Heart left ventricle (tissue), 16 donors: ENCODE data around the gene SIT1. TPM values are rescaled to one million over a fixed set of nuclear protein-coding genes. Genes with fewer than 3 reads are reported as not detected.

Experiments
- ATAC-seq, 4 donors: fragments of 200-7000 bp; cut with Tn5 transposase; one replicate each; pipeline ENCODE4 v1.9.1; 2020 to 2022; ENCODE audit warnings: moderate library complexity in 4 of 4, mild to moderate bottlenecking in 3 of 4, moderate number of reproducible peaks in 1 of 4
- DNase-seq, 5 donors: peaks; one replicate each; pipeline ENCODE4 v3.0.0-alpha.2; 2020
- H3K27ac ChIP-seq, 12 donors: fragments of 200-600 bp; sonication (generic) in 4 of 12; one replicate each; pipeline versions ENCODE4 v1.5.0 to v1.8.0; 2016 to 2022; ENCODE audit warnings: mild to moderate bottlenecking in 2 of 12
- H3K27me3 ChIP-seq, 9 donors: fragments of 200-600 bp; sonication (generic) in 2 of 9; one replicate each; pipeline versions ENCODE4 v1.5.1 to v1.8.0; 2016 to 2022; ENCODE audit warnings: mild to moderate bottlenecking in 3 of 9
- H3K36me3 ChIP-seq, 9 donors: fragments of 200-600 bp; sonication (generic) in 2 of 9; one replicate each; pipeline versions ENCODE4 v1.5.0 to v1.8.0; 2018 to 2022; ENCODE audit warnings: mild to moderate bottlenecking in 2 of 9
- H3K4me1 ChIP-seq, 12 donors: fragments of 200-600 bp; sonication (generic) in 4 of 12; one replicate each; pipeline versions ENCODE4 v1.5.0 to v1.8.0; 2016 to 2022; ENCODE audit warnings: mild to moderate bottlenecking in 3 of 12
- H3K4me3 ChIP-seq, 12 donors: fragments of 200-600 bp; sonication (generic) in 4 of 12; one replicate each; pipeline versions ENCODE4 v1.5.0 to v1.8.0; 2017 to 2022; ENCODE audit warnings: mild to moderate bottlenecking in 9 of 12, moderate library complexity in 4 of 12
- H3K9me3 ChIP-seq, 12 donors: fragments of 200-600 bp; sonication (generic) in 4 of 12; one replicate each; pipeline versions ENCODE4 v1.5.0 to v1.8.0; 2016 to 2022; ENCODE audit warnings: mild to moderate bottlenecking in 1 of 12
- POLR2A ChIP-seq, 2 donors: fragments of 450-650 bp; IDR thresholded peaks; one replicate each; pipeline ENCODE4 v1.6.1; 2017; ENCODE audit warnings: antibody characterized with exemption in 2 of 2, mild to moderate bottlenecking in 2 of 2, moderate library complexity in 2 of 2
- WGBS, 4 donors: extraction: QIAGEN DNeasy Blood & Tissue Kit in 2 of 4; methylation state at CpG; one replicate each; pipeline versions ENCODE4 v1.1.5 to v1.1.7; 2013 to 2018; 5-methylcytosine and 5-hydroxymethylcytosine counted together
- intact Hi-C, 10 donors: fragments of 100-400 bp; cut with DNase I; formaldehyde crosslinking; loops; one replicate each; pipeline versions ENCODE4 v1.11.1 to v1.14.2; 2022
- polyA plus RNA-seq, 2 donors: library from polyadenylated mRNA; stranded (reverse); fragments of 200-250 nt; gene quantifications; one replicate each; pipeline ENCODE4 v1.2.3, GENCODE V29; 2013
- total RNA-seq, 9 donors: library from RNA; depleted of rRNA in 2 of 9; stranded (reverse); fragments of >200 nt in 2 of 9; fragmentation: NEBNext Ultra II Directional in 3 of 9; extraction: Animal tissue kit (Norgen Biotek cat#: 25700) in 3 of 9; gene quantifications; one replicate each; pipeline versions ENCODE4 v1.1.0 to v1.2.4, GENCODE V29; 2016 to 2023
- TF ChIP-seq, protein P1 (sequence below), 12 donors: fragments of 200-600 bp; sonication (generic) in 4 of 12; IDR thresholded peaks; one replicate each; pipeline versions ENCODE4 v1.5.0 to v1.8.0; 2018 to 2022; ENCODE audit warnings: antibody characterized with exemption in 12 of 12, mild to moderate bottlenecking in 5 of 12
- donor health status: ischemic (EF 13 %, LVEDD 7.1; RV severe dilation, severe dysfunction).
- donor health status: healthy with polysubstance abuse.
- donor health status: DM: no; HTN: yes; CAD: no.
- donor health status: DM: no; HTN: no; CAD: no.
- donor health status: ischemic (EF 25% LVEDD 6.9; RV normal size, moderate dysfunction).
- donor health status: ischemic (EF 25% LVEDD 5.7; RV mildly dilated, moderate dysfunction).
- donor health status: healthy.
- donor health status: DM: yes; HTN: yes; CAD: no.
- donor health status: ischemic (EF 35%, LVEDD 5.7; RV mildly dilated, moderate dysfunction).
- donor health status: nonischemic (EF 11% LVEDD 7.7; RV severe dilation, severe dysfunction).
- donor health status: DM: yes; HTN: yes; CAD: no.
- donor health status: PGD.
- donor health status: ischemic (EF 29% LVEDD 5.4; RV normal size, mild dysfunction).
- donor health status: nonischemic (EF 23%, LVEDD 6.1; RV moderate dilation, normal function).

Gene SIT1
- total and polyA plus RNA-seq, 11 donors: 0.19 to 4.2 (median 0.51) TPM; not detected in 7

DNA sequence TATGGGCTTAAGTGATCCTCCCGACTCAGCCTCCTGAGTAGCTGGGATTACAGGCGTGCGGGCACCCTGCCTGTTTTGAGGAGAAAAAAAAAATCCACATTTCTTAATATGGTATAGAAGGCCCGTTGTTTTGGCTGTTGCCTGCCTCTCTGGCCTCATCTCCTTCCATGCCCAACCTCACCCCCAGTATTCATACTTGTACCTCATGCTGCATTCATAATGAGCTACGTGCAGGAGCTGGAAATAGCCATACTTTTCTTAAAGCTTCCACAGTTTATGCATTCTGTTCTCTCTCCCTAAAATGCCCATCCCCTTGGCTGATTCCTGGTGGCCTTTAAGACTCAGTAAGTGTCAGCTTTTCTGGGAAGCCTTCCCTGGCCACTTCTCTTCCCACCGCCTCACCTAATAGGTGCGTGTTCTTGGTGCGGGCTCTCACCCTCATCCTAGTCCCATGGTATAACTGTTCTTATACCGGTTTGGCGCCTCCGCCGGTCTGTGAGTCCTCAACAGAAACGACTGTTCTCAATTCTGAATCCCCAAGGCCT is 41.1 kb upstream of the SIT1 start:
- no peak for TF ChIP-seq POLR2A (IDR thresholded peaks at IDR 0.05)
- TF ChIP-seq, protein P1, sequence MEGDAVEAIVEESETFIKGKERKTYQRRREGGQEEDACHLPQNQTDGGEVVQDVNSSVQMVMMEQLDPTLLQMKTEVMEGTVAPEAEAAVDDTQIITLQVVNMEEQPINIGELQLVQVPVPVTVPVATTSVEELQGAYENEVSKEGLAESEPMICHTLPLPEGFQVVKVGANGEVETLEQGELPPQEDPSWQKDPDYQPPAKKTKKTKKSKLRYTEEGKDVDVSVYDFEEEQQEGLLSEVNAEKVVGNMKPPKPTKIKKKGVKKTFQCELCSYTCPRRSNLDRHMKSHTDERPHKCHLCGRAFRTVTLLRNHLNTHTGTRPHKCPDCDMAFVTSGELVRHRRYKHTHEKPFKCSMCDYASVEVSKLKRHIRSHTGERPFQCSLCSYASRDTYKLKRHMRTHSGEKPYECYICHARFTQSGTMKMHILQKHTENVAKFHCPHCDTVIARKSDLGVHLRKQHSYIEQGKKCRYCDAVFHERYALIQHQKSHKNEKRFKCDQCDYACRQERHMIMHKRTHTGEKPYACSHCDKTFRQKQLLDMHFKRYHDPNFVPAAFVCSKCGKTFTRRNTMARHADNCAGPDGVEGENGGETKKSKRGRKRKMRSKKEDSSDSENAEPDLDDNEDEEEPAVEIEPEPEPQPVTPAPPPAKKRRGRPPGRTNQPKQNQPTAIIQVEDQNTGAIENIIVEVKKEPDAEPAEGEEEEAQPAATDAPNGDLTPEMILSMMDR (IDR thresholded peaks at IDR 0.05): no peak
- Histone ChIP-seq H3K27ac (peak overlapping the region; percentile 88 to 98 (median 97)), H3K27me3 (no peaks in the 10 kb centered on the region), H3K36me3 (peaks cover 0 to 19% (median 12%) of the 10 kb centered on the region in 9 donors), H3K9me3 (no peaks in the 10 kb centered on the region), H3K4me1 (peaks cover 0 to 32% (median 18%) of the 10 kb centered on the region in 12 donors), H3K4me3 (peak overlapping the region in 3 of 12 donors; percentile 67 to 93 (median 75))
- ATAC-seq: no peak
- WGBS, 4 donors: 70 to 74% (median 72%) methylated on average over 13 of the region's 13 CpGs
- peak in 1 of 5 donors; percentile 24 for DNase-seq
- intact Hi-C loops: loop anchor here in 6 of 10 donors (2.0 to 10.0 kb wide), 4 partner anchors 33 to 87 kb away; partner anchors contain the start of genes CCDC107 (in 4 of the 6), RMRP (in 4 of the 6) and TESK1 (in 1 of the 6)

DNA sequence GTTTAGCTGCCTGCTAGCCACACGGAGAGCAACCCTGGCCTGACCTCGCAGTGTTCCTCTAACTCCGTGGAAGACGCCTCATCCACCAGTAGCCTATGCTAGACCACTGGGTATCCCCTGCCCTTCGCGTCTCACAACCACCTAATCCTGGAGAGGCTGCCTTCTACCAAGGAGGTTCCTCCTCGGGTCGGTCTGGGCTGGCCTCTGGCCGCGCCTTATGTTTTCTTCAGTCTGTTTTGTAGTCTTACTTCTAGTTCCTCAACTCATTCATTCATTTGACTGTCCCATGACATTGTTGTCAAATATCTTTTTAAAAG is 40.6 kb upstream of the SIT1 start:
- Histone ChIP-seq H3K4me1 (peaks cover 0 to 38% (median 20%) of the 10 kb centered on the region in 12 donors), H3K9me3 (no peaks in the 10 kb centered on the region), H3K36me3 (peaks cover 0 to 14% (median 7%) of the 10 kb centered on the region in 9 donors), H3K4me3 (peak overlapping the region; percentile 61 to 93 (median 74)), H3K27me3 (no peaks in the 10 kb centered on the region), H3K27ac (peak overlapping the region; percentile 88 to 98 (median 97))
- ATAC-seq (peak in 1 of 4 donors; percentile 8), DNase-seq (no peak)
- intact Hi-C loops: loop anchor here in 6 of 10 donors (2.0 to 10.0 kb wide), 4 partner anchors 32 to 86 kb away; partner anchors contain the start of genes CCDC107 (in 4 of the 6), RMRP (in 4 of the 6) and TESK1 (in 1 of the 6)
- TF ChIP-seq POLR2A (IDR thresholded peaks at IDR 0.05): no peak
- TF ChIP-seq, protein P1 (IDR thresholded peaks at IDR 0.05): no peak
- 26 to 33% (median 31%) methylated on average over 9 to 10 of the region's 10 CpGs for WGBS, 4 donors

DNA sequence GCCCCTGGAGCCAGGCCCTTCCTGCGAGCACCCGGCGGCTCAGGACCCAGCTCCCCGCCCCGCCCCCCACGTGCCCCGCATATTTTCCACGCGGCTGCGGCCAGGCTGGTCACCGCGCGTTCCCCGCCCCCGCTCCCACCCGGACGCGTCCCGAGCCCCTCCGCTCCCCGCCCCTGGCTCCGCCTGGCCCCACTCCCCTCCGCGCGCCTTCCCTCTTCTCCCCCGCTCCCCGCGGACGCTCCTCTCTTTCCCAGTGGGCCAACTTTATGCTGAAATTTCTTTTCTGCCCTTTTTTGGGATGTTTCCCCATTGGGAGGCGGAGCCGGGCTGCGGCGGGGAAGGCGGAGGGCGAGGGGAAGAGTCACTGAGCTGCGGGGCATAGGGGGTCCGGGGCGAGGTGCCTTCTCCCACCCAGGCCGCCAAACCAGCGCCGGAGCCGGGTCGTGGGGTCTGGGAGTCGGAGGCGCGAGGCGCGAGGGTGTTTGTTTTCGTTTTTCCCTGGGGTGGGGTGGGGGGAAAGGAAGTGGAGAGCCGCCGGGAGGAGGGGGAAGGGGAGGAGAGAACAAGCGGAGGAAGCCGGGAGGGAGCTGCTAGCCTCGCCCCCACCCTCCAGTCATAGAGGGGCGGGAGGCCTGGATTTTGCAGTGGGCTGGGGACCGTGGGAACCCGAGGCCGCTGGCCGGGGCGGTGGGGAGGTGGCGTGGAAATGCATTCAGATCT is 40.0 kb upstream of the SIT1 start:
- TF ChIP-seq POLR2A (IDR thresholded peaks at IDR 0.05): peak in 1 of 2 donors; percentile 34
- TF ChIP-seq, protein P1 (IDR thresholded peaks at IDR 0.05): no peak
- Histone ChIP-seq H3K4me1 (peaks cover 2 to 43% (median 25%) of the 10 kb centered on the region in 12 donors), H3K27ac (peak overlapping the region; percentile 88 to 98 (median 97)), H3K27me3 (no peaks in the 10 kb centered on the region), H3K36me3 (peaks cover 0 to 11% (median 6%) of the 10 kb centered on the region in 9 donors), H3K9me3 (no peaks in the 10 kb centered on the region), H3K4me3 (peak overlapping the region; percentile 61 to 93 (median 74))
- ATAC-seq (peak; percentile 23 to 65 (median 60)), DNase-seq (peak; percentile 87 to 89 (median 89))
- WGBS, 4 donors: 0 to 2% (median 1%) methylated on average over 37 to 61 of the region's 61 CpGs
- intact Hi-C loops: loop anchor here in 6 of 10 donors (1.0 to 10.0 kb wide), 6 partner anchors 32 to 86 kb away; partner anchors contain the start of genes CCDC107 (in 5 of the 6), RMRP (in 5 of the 6) and TESK1 (in 1 of the 6)

DNA sequence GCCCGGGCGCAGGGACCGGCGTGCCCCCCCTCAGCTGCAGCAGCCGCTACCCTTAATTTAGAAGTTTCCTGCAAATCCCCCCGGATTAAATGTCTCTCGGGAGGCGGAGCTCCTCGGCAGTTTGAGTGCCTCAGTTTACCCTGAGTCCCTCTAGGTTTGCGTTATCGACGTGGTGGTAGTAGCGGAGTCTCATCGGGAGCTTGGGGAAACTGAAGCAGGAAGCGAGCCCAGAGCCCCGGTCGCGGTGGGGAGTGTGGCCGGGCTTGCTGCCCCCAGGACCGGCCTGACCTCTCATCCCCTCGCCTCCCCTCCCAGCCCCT is 39.5 kb upstream of the SIT1 start:
- ATAC-seq: no peak
- Histone ChIP-seq H3K9me3 (no peaks in the 10 kb centered on the region), H3K27ac (peak overlapping the region; percentile 88 to 98 (median 97)), H3K27me3 (no peaks in the 10 kb centered on the region), H3K4me3 (peak overlapping the region; percentile 61 to 93 (median 74)), H3K4me1 (peaks cover 2 to 48% (median 28%) of the 10 kb centered on the region in 12 donors), H3K36me3 (peaks cover 0 to 13% (median 5%) of the 10 kb centered on the region in 9 donors)
- TF ChIP-seq, protein P1 (IDR thresholded peaks at IDR 0.05): no peak
- TF ChIP-seq POLR2A (IDR thresholded peaks at IDR 0.05): no peak
- intact Hi-C loops: loop anchor here in 6 of 10 donors (1.0 to 10.0 kb wide), 6 partner anchors 31 to 85 kb away; partner anchors contain the start of genes CCDC107 (in 5 of the 6), RMRP (in 5 of the 6) and TESK1 (in 1 of the 6)
- no peak for DNase-seq
- 0% methylated on average over 9 to 21 of the region's 21 CpGs for WGBS, 4 donors
